ENCODE measurements around the gene ZNF593OS. TPM values are rescaled to one million over a fixed set of nuclear protein-coding genes. Genes with fewer than 3 reads are reported as not detected.
A peak's percentile ranks its signal among the peaks of the same experiment; 100 is the strongest.

Gene ZNF593OS
- total RNA-seq, 1 donor from 2014 or later, result not detected

DNA sequence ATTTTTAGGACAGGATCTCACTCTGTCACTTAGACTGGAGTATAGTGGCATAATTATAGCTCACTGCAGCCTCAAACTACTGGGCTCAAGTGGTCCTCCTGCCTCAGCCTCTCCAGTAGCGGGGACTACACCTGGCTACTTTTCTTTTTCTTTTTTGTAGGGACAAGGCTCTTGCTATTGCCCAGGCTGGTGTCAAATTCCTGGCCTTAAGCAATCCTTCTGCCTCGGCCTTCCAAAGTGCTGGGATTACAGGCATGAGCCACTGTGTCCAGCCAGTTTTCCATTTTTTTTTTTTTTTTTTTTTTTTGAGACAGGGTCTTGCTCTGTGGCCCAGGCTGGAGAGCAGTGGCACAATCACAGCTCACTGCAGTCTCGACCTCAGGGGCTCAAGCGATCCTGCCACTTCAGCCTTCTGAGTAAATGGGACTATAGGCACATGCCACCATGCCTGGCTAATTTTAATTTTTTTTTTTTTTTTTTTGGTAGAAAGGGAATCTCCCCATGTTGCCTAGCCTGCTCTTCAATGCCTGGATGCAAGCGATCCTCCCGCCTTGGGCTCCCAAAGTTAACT lies 41.8 kb upstream of the ZNF593OS start:
- no peak overlapping the region for H3K27ac Mint-ChIP-seq
- H3K36me3 Mint-ChIP-seq, result no peaks in the 10 kb centered on the region
- no peaks in the 10 kb centered on the region for H3K9me3 Mint-ChIP-seq
- no peaks in the 10 kb centered on the region for H3K4me1 Mint-ChIP-seq
- H3K4me3 Mint-ChIP-seq, result no peak overlapping the region
- TF ChIP-seq, protein P1, sequence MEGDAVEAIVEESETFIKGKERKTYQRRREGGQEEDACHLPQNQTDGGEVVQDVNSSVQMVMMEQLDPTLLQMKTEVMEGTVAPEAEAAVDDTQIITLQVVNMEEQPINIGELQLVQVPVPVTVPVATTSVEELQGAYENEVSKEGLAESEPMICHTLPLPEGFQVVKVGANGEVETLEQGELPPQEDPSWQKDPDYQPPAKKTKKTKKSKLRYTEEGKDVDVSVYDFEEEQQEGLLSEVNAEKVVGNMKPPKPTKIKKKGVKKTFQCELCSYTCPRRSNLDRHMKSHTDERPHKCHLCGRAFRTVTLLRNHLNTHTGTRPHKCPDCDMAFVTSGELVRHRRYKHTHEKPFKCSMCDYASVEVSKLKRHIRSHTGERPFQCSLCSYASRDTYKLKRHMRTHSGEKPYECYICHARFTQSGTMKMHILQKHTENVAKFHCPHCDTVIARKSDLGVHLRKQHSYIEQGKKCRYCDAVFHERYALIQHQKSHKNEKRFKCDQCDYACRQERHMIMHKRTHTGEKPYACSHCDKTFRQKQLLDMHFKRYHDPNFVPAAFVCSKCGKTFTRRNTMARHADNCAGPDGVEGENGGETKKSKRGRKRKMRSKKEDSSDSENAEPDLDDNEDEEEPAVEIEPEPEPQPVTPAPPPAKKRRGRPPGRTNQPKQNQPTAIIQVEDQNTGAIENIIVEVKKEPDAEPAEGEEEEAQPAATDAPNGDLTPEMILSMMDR (IDR thresholded peaks at IDR 0.05; ENCODE audit: unreplicated experiment), result no peak
- no peak for DNase-seq (ENCODE audit: low spot score in 2 of 2, unreplicated experiment in 2 of 2)
- H3K27me3 Mint-ChIP-seq (ENCODE audit: low read depth), result no peaks in the 10 kb centered on the region

GRCh38 chr1:26212726-26213125 lies 41.1 kb upstream of the ZNF593OS start:
- no peaks in the 10 kb centered on the region for H3K4me1 Mint-ChIP-seq
- no peaks in the 10 kb centered on the region for H3K27me3 Mint-ChIP-seq (ENCODE audit: low read depth)
- no peak overlapping the region for H3K27ac Mint-ChIP-seq
- H3K36me3 Mint-ChIP-seq, result no peaks in the 10 kb centered on the region
- TF ChIP-seq, protein P1 (IDR thresholded peaks at IDR 0.05; ENCODE audit: unreplicated experiment), result no peak
- no peak overlapping the region for H3K4me3 Mint-ChIP-seq
- no peaks in the 10 kb centered on the region for H3K9me3 Mint-ChIP-seq
- DNase-seq (ENCODE audit: low spot score in 2 of 2, unreplicated experiment in 2 of 2), result no peak

DNA sequence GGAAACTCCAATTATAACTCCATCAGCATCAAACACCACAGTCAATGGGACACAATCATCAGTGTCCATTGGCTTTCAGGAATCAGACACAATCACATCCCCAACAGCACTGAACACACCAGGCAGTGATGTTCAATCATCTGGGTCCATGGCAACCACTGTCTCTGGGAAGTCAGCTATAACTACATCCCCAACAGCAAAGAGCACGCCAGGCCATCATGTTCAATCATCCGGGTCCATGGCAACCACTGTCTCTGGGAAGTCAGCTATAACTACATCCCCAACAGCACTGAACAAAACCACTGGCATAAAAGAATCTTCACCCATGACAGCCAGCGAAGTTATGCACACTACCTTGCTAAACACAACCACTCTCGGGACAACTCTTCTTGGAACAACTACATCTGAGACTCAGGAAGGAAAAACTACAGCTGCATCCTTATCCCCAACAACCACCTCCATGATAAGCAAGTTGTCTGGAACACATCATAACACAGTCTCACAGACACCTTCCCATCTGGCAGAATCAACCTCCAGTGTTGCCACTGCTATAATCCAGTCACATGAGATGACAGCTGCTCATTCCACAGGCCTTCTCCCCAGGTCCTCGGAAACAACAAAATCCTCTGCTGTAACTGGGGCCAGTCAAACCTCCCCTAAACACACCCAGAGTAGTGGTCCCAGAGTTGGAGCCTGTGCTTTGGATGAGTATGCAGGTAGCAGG lies 38.7 kb upstream of the ZNF593OS start:
- no peaks in the 10 kb centered on the region for H3K36me3 Mint-ChIP-seq
- no peak overlapping the region for H3K27ac Mint-ChIP-seq
- TF ChIP-seq, protein P1 (IDR thresholded peaks at IDR 0.05; ENCODE audit: unreplicated experiment), result no peak
- no peak for DNase-seq (ENCODE audit: low spot score in 2 of 2, unreplicated experiment in 2 of 2)
- H3K4me3 Mint-ChIP-seq, result no peak overlapping the region
- H3K27me3 Mint-ChIP-seq (ENCODE audit: low read depth), result no peaks in the 10 kb centered on the region
- no peaks in the 10 kb centered on the region for H3K9me3 Mint-ChIP-seq
- H3K4me1 Mint-ChIP-seq, result no peaks in the 10 kb centered on the region

- Mint-ChIP-seq H3K4me1 (peaks cover 26% of the 10 kb centered on the region), H3K27me3 (ENCODE audit: low read depth) (peaks cover 13% of the 10 kb centered on the region), H3K27ac (no peak overlapping the region), H3K4me3 (no peak overlapping the region), H3K9me3 (no peaks in the 10 kb centered on the region), H3K36me3 (no peaks in the 10 kb centered on the region)
- DNase-seq (ENCODE audit: low spot score in 2 of 2, unreplicated experiment in 2 of 2), result no peak
- TF ChIP-seq, protein P1 (IDR thresholded peaks at IDR 0.05; ENCODE audit: unreplicated experiment), result no peak
Observed at GRCh38 chr1:26203642-26204318, 32.1 kb upstream of the ZNF593OS start.

DNA sequence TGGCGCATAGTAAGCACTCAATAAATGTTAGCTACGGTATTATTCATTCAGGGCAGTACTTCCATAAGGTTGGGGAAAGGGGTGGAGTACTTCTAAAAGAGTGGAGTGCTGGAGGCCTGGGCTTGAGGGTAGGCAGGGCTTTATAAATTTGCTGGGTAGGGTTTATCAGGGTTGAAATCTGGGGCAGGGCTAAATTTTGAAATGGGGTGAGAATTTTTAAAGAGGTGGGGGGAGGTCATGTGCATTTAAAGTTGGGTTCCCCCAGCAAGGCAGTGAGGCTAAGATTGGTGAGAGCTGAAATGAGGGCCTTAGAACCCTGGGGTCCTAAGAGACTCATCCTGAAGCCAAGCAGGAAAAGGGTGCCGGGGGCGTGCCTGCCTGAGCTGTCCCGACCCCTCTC lies 28.8 kb upstream of the ZNF593OS start:
- DNase-seq (ENCODE audit: low spot score in 2 of 2, unreplicated experiment in 2 of 2), result no peak
- H3K9me3 Mint-ChIP-seq, result no peaks in the 10 kb centered on the region
- H3K27me3 Mint-ChIP-seq (ENCODE audit: low read depth), result peaks cover 13% of the 10 kb centered on the region
- H3K36me3 Mint-ChIP-seq, result no peaks in the 10 kb centered on the region
- H3K4me1 Mint-ChIP-seq, result peaks cover 26% of the 10 kb centered on the region
- TF ChIP-seq, protein P1 (IDR thresholded peaks at IDR 0.05; ENCODE audit: unreplicated experiment), result no peak
- peak overlapping the region; percentile 81 for H3K27ac Mint-ChIP-seq
- peak overlapping the region; percentile 43 for H3K4me3 Mint-ChIP-seq

Data from mesothelial cell of epicardium (in vitro differentiated cells).